ENCODE results near the gene KCNMA1.

The KCNMA1 gene

GRCh38 chr10:77037735-77038403 is 599.7 kb downstream of the KCNMA1 start:
- DNase-seq (ENCODE audit: low read depth): no peak

DNA sequence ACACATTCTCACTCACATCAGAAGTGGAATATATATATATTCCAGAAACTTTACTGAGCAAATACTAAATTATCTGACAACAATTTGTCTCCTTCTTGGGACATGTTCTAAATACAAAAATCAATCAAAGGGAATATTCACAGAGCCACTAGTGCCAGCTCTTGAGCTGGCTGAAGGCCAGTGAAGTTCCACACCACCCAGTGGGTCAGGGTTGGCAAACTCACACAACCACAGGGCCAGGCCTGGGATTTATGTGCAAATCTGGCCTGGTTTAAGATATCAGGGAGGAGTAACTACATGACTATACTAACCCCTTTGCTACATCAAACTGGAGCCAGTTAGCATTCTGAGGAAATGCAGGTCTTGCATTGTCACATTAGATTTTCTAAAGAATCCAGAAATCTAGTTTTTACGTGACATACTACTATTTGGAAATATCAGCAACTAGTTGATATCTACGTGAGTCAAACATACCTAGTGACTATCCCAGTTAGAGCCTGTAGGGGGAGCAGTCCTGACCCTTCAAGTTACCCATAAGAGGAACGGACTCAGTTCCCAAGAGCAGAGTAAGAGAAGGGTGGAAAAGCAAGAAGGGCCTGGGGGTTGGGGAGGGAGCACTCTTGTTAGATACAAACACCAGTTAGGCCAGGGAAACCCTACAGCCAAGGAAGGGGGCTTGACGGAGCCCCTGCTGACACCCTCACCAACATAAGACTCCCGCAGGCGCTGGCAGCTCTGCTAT is 600.4 kb downstream of the KCNMA1 start:
- no peak for DNase-seq (ENCODE audit: low read depth)

GRCh38 chr10:77036276-77036675 is 601.3 kb downstream of the KCNMA1 start:
- DNase-seq (ENCODE audit: low read depth): no peak

DNA sequence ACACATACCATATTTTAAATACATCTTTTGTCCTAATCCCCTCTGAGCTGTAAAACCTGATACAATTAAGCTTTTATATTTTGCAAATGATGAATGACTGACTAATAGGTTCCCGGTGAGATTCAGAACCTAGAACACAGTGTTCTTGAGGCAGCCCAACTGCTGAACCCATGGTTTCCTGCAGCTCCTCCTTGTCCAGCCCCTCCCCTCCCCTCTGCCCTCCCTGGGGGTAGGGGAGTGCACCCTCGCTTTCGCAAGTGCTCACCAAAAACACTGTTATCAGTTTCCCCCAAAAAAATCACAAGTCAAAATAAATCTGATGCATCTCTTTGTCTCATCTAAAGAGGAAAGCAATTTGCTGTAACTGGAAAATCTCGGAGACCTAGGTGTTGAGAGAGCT is 602.8 kb downstream of the KCNMA1 start:
- no peak for DNase-seq (ENCODE audit: low read depth)

DNA sequence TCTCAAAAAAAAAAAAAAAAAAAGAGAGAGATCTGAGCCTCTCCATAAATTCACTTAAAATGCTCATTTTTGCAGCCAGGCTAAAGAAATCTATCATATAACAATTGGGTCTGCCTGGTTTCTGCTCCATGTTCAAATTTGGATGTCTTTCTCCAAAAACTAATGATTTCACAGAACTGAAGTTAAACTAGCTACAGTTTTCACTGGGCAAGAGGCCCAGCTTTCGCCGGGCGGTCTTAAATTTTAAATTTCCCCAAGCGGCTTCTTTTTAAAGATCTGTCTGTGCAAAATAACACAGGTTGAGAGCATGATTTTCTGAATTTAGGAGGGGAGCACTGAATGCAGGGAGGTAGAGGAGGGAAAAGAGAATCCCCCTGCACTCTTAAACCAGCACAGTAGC is 603.4 kb downstream of the KCNMA1 start:
- no peak for DNase-seq (ENCODE audit: low read depth)

GRCh38 chr10:77032188-77032570 is 605.4 kb downstream of the KCNMA1 start:
- DNase-seq (ENCODE audit: low read depth): no peak

DNA sequence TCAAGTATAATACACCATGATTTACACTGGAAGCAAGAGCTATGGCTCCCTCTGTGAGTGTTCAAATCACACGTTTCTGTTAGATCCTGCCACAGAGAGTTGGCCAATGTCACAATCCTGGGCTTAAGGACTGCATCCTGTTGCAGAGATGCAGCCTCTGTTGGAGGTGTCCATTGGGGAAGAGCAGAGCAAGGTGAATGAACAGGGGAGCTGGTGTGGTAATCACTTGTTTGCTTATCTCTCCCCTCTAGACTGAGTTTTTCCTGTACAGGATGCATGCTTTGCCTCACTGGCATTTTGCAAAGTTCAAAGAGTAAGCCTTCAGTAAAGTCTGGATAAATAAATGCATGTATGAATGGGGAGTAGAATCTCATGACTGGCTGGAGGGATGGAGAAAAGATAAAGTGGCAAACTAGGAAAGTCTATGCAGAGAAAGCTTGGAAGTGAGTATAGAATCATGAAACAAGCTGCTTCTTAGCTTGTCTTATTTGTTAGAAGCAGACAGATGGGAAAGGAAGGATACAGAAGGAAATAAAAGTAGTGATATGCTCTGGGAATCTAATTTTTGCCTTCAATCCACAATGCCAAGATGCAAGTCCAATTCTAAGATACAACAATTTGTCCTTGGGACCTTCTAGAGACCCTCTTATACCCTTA is 605.9 kb downstream of the KCNMA1 start:
- DNase-seq (ENCODE audit: low read depth): no peak

DNA sequence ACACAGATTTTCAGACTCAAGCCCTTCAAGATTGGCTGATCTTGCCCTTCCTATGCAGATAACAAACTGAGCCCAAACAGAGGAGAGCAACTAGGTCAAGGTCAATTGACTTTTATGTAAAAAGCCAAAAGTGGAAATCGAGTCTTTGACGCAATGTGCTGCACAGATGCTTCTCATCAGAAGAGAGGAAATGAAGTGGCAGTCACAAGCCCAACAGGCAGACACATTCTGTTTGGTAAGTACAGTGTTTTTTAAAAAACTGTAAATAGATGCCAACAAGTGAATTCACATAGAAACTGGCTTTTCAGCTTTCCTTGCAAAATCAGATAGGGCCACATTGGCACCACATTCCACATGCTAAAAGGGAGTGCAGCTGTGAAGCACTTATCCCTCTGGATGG is 606.6 kb downstream of the KCNMA1 start:
- no peak for DNase-seq (ENCODE audit: low read depth)

GRCh38 chr10:77029777-77030717 is 607.6 kb downstream of the KCNMA1 start:
- DNase-seq (ENCODE audit: low read depth): no peak

DNA sequence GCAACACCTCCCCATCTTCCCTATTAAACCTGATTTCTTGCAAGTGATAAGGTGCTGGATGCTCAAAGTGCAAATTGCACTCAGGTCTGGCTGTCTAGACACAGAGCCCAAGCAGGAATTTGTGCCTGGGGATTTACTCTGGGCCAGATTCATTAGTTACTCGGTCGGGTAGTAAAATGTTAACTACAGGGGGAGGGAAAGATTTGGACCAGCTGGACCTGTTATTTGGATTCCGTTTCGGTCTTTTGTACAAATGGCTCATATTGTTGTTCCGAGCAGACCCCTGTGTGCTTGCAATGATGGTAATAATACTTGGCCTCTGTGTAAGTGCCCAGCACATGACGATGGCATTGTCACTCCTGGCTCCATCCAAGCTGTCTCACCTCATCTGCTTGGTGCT is 609.6 kb downstream of the KCNMA1 start:
- no peak for DNase-seq (ENCODE audit: low read depth)

DNA sequence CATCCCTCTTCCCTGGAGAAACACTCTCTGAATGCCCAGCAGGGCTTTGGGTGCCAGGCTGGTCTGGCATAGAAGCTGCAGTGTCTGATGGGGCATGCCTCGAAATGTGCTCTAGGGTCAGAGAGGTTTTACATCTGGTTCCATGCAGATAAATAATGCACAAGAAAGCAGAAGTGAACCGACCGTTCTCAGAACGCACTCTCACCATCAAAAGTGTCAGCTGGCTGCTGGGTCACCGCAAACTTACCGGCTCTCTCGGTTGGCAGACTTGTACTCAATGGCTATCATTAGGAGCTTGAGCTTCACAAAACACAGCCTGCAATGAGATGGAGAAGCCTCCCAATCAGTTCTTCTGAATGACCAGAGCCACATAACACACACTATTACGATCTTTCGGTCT is 610.0 kb downstream of the KCNMA1 start:
- no peak for DNase-seq (ENCODE audit: low read depth)

DNA sequence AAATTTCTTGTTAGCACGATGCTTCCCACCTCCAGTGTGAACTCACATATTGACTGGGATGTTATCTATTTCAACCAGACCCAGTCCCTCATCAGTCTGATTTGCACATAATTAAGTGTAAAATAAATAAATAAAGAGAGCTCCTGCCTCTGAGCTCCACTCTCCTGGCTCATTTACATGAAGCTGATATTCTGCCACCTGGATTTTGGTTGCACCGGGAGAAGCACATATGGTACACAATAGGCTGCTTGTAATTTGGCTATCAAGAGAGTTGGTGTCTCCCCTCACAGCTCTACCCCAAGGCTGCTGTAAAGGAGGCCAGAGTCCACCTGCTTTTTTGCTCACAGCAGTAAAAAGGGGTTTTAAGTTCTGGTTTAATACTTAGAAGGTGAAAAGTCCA is 610.5 kb downstream of the KCNMA1 start:
- no peak for DNase-seq (ENCODE audit: low read depth)

- no peak for DNase-seq (ENCODE audit: low read depth)
Observed at GRCh38 chr10:77026148-77026547, 611.5 kb downstream of the KCNMA1 start.

DNA sequence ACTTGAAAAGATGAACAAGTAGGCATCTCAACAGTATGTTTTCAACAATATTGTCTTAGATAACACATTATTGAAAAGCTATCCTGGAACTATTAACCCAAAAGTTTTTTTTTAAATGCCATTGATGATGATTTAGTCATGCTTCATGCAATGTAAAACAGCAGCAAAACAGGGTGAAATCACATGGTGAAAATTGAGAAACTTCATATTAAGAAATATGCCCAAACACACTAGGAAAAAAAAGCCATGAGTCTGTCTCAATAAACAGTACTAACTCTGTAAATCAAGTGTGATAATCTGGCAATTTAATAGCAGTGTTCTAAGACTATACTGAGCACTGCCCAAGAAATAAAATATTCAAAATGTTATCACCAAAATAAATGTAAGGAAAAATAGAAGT is 613.1 kb downstream of the KCNMA1 start:
- DNase-seq (ENCODE audit: low read depth): no peak

GRCh38 chr10:77023396-77023795 is 614.2 kb downstream of the KCNMA1 start:
- no peak for DNase-seq (ENCODE audit: low read depth)

DNA sequence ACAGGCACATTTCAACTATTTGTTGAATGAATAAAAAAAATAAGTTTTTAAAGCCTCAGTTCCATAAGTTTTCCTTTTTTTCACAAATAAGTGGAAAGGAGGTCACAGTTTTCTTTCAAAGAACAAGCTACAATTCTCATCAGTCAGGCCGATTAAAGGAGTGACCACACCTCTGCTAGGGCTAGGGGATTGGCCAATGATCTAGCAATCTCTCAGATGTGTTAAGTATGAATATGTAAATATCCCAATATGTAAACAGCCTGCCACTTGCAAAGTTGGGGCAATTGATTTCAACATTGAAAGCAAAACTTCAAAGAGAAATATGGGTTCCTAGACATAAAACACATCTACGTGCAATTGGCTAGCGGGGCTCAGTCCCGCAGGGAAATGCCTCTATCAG is 614.9 kb downstream of the KCNMA1 start:
- DNase-seq (ENCODE audit: low read depth): no peak

- no peak for DNase-seq (ENCODE audit: low read depth)
Observed at GRCh38 chr10:77021966-77022490, 615.6 kb downstream of the KCNMA1 start.

DNA sequence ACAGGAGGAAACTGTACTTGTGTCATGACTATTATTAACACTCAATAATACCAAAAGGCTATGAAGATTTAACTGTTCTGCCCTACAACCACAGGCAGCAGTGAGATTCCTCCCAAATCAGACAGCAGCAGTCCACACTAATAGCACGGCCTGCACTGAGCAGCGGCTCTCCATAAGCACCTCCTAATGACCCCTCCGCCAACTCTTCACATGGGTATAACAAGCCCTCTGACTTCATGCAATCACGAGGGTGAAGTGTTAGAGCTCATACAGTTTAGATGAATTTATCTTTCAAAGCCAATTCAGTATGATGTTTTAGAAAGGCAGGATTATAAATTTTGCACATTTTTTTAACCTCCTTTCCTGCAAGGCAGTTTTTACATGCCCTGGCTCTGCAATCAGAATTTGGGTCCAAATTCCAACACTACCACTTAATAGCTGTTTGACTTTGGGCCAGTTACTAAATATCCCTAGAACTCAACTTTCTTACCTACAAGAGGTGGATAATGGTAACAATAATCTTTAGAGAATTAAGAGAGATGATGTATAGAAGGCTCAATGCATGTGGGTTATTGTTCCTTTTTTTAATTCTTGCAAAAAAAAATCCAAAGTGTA is 617.1 kb downstream of the KCNMA1 start:
- DNase-seq (ENCODE audit: low read depth): no peak

DNA sequence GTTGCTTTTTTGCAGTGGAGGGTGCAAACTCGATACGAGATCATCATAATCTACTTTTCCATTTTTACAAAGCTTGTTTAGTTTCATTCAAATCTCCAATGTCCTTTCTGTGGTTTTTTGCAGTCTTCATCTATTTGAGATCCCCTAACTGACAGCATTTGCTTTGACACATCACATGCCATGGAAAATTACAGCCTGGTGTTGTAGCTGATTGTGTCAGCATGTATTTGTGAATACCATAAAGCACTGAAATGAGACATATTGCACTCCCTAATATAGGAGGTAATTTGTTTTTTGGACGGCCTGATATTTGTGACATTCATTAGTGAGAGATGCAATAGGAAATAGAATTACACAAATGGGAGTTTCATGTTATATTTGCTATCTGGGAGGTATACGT is 620.8 kb downstream of the KCNMA1 start:
- no peak for DNase-seq (ENCODE audit: low read depth)

DNA sequence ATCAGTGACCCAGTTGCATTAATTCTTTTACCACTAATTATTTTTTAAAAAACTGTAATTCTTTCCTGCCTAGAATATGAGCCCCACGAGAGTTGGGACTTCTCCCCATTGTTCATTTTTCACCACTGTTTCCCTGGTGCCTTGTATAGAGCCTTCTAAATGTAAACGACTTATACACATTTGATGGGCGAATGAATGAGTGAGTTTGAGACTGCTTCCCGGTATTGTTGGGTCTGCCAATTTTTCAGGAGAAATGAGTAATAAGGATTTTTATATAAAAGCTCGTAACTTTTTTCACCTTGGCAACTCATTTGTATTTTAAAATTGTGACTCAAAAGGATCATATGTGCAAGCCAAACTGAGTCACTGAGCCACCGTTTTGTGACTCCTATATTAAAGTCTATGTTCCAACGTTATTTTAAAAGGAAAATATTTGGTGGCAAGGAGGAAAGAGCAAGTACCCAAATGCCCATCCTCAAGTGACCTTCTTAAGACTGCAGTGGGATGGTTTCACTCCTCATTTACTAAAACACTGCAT is 621.3 kb downstream of the KCNMA1 start:
- no peak for DNase-seq (ENCODE audit: low read depth)

- DNase-seq (ENCODE audit: low read depth): no peak
Observed at GRCh38 chr10:77015360-77015759, 622.2 kb downstream of the KCNMA1 start.

Measured in activated T-cell treated with anti-CD3 and anti-CD28 coated beads for 48 hours (primary cell).